Measurements from ENCODE around the gene CYP2U1.

The CYP2U1 gene

GRCh38 chr4:107987916-107988762 is 56.8 kb downstream of the CYP2U1 start:
- no peak for DNase-seq

- DNase-seq, result no peak
These were observed 57.4 kb downstream of the CYP2U1 start for GRCh38 chr4:107988763-107989035.

GRCh38 chr4:107989162-107989536 is 57.8 kb downstream of the CYP2U1 start:
- no peak for DNase-seq

- peak; percentile 98 for DNase-seq
These were observed 58.4 kb downstream of the CYP2U1 start, which contains the start of gene HADH for GRCh38 chr4:107989537-107990386. Gene HADH (plus strand): TSS chr4:107989889. CDS start chr4:107989933, 44 bp downstream.

GRCh38 chr4:107991945-107992630 is 60.7 kb downstream of the CYP2U1 start:
- DNase-seq, result no peak

- DNase-seq, result no peak
These were observed 62.6 kb downstream of the CYP2U1 start for GRCh38 chr4:107993969-107994368.

- DNase-seq, result no peak
These were observed 63.5 kb downstream of the CYP2U1 start for GRCh38 chr4:107994894-107995293.

- no peak for DNase-seq
These were observed 65.8 kb downstream of the CYP2U1 start for GRCh38 chr4:107996949-107997788.

GRCh38 chr4:107997794-107998193 is 66.4 kb downstream of the CYP2U1 start:
- no peak for DNase-seq

GRCh38 chr4:107999932-108000539 is 68.7 kb downstream of the CYP2U1 start:
- DNase-seq, result no peak

GRCh38 chr4:108001540-108002135 is 70.3 kb downstream of the CYP2U1 start:
- no peak for DNase-seq
